GM23338 (cell line): Measurements from ENCODE around the gene SLC22A16. TPM values are rescaled to one million over a fixed set of nuclear protein-coding genes. Genes with fewer than 3 reads are reported as not detected.

Experiments
- ATAC-seq: fragments of 200-7000 bp; cut with Tn5 transposase; 3 replicates; pipeline ENCODE4 v1.9.1; 2020
- DNase-seq: peaks from one replicate; pipeline ENCODE4 v3.0.0-alpha.2; 2015; ENCODE audit warnings: low spot score
- H2AFZ ChIP-seq: fragments of 200-600 bp; sonication (generic); 2 replicates; pipeline ENCODE4 v1.8.0; 2016; ENCODE audit warnings: antibody characterized with exemption, mild to moderate bottlenecking, moderate library complexity
- H3F3A ChIP-seq: fragments of 200-600 bp; sonication (generic); replicated peaks from 2 replicates; pipeline ENCODE4 v1.8.0; 2017; ENCODE audit warnings: antibody characterized with exemption, mixed run types, low read depth
- H3K27ac ChIP-seq: fragments of 200-600 bp; sonication (generic); 2 replicates; pipeline ENCODE4 v1.6.1; 2016; ENCODE audit warnings: low read depth
- H3K27me3 ChIP-seq: fragments of 200-600 bp; sonication (generic); 2 replicates; pipeline ENCODE4 v1.8.0; 2016; ENCODE audit warnings: mild to moderate bottlenecking, mixed run types, moderate library complexity; ENCODE audit not compliant: insufficient read depth
- H3K36me3 ChIP-seq: fragments of 200-600 bp; sonication (generic); 2 replicates; pipeline ENCODE4 v1.8.0; 2016; ENCODE audit warnings: mild to moderate bottlenecking; ENCODE audit not compliant: insufficient read depth
- H3K4me1 ChIP-seq: fragments of 200-600 bp; sonication (generic); 2 replicates; pipeline ENCODE4 v1.8.0; 2016; ENCODE audit warnings: mild to moderate bottlenecking, moderate library complexity; ENCODE audit not compliant: insufficient read depth
- H3K4me2 ChIP-seq: fragments of 200-600 bp; sonication (generic); 2 replicates; pipeline ENCODE4 v1.7.1; 2017; ENCODE audit warnings: mixed run types
- H3K4me3 ChIP-seq: fragments of 200-600 bp; sonication (generic); 2 replicates; pipeline ENCODE4 v1.6.1; 2016; ENCODE audit warnings: mixed run types
- H3K79me2 ChIP-seq: fragments of 200-600 bp; sonication (generic); replicated peaks from 2 replicates; pipeline ENCODE4 v1.8.0; 2017; ENCODE audit warnings: mild to moderate bottlenecking; ENCODE audit not compliant: insufficient read depth
- H3K9me2 ChIP-seq: fragments of 200-600 bp; sonication (generic); 2 replicates; pipeline ENCODE4 v1.8.0; 2017; ENCODE audit not compliant: insufficient read depth
- H4K20me1 ChIP-seq: fragments of 200-600 bp; sonication (generic); replicated peaks from 2 replicates; pipeline ENCODE4 v1.8.0; 2017; ENCODE audit warnings: mild to moderate bottlenecking; ENCODE audit not compliant: insufficient read depth
- H3K27ac Mint-ChIP-seq: 2 replicates; pipeline ENCODE4 v1.8.0; 2020; ENCODE audit warnings: inconsistent platforms, mild to moderate bottlenecking, moderate library complexity, mixed read lengths
- H3K27me3 Mint-ChIP-seq: 3 replicates; pipeline ENCODE4 v1.8.0; 2022; ENCODE audit warnings: low read depth, mild to moderate bottlenecking, moderate library complexity, mixed read lengths, inconsistent platforms; ENCODE audit not compliant: insufficient read depth, poor library complexity
- H3K36me3 Mint-ChIP-seq: 3 replicates; pipeline ENCODE4 v1.8.0; 2021; ENCODE audit warnings: low read depth, mild to moderate bottlenecking, inconsistent platforms, moderate library complexity, mixed read lengths
- H3K4me1 Mint-ChIP-seq: 3 replicates; pipeline ENCODE4 v1.8.0; 2020; ENCODE audit warnings: mild to moderate bottlenecking, inconsistent platforms, mixed read lengths
- H3K4me3 Mint-ChIP-seq: 3 replicates; pipeline ENCODE4 v1.8.0; 2021; ENCODE audit warnings: moderate library complexity, mild to moderate bottlenecking, inconsistent platforms, mixed read lengths
- H3K9me3 Mint-ChIP-seq: 3 replicates; pipeline ENCODE4 v1.8.0; 2020; ENCODE audit warnings: moderate library complexity, mild to moderate bottlenecking, inconsistent platforms, mixed read lengths
- EZH2phosphoT487 ChIP-seq: fragments of 200-600 bp; sonication (generic); IDR thresholded peaks from one replicate; pipeline ENCODE4 v1.8.1; 2018; ENCODE audit warnings: antibody characterized with exemption; ENCODE audit not compliant: unreplicated experiment
- POLR2AphosphoS5 ChIP-seq: IDR thresholded peaks from 2 replicates; pipeline ENCODE4 v1.6.1; 2016; ENCODE audit warnings: antibody characterized with exemption, low read depth
- REST ChIP-seq: IDR thresholded peaks from one replicate; pipeline ENCODE4 v1.6.1; 2018; ENCODE audit warnings: antibody characterized with exemption; ENCODE audit not compliant: unreplicated experiment
- ZNF114 ChIP-seq: fragments of 250-450 bp; sonication (Bioruptor Pico); IDR thresholded peaks from 2 replicates; pipeline ENCODE4 v1.5.0; 2020; ENCODE audit warnings: mild to moderate bottlenecking, moderate library complexity
- ZNF462 ChIP-seq: fragments of 250-450 bp; sonication (Bioruptor Pico); IDR thresholded peaks from 2 replicates; pipeline ENCODE4 v1.5.0; 2020; ENCODE audit warnings: mild to moderate bottlenecking, moderate library complexity
- polyA plus RNA-seq: library from polyadenylated mRNA; unstranded; fragments of >200 nt; fragmentation: Nextera tagmentation; extraction: Ambion mirVana; gene quantifications from 2 replicates; pipeline ENCODE4 v1.2.1, GENCODE V29; 2016
- total RNA-seq: library from RNA; depleted of rRNA; stranded (reverse); fragments of >200 nt; shearing (Covaris generic); gene quantifications from 2 replicates; pipeline ENCODE4 v1.2.3, GENCODE V29; 2014
- TF ChIP-seq, protein P1 (sequence below): IDR thresholded peaks from 2 replicates; pipeline ENCODE4 v1.6.1; 2016; ENCODE audit warnings: antibody characterized with exemption
- TF ChIP-seq, protein P2 (sequence below), 2 experiments: fragments of 200-600 bp in 1 of 2; sonication (generic) in 1 of 2; conservative IDR thresholded peaks; 2 replicates each; pipeline versions ENCODE4 v1.5.1 to v1.6.1; 2016 to 2017; ENCODE audit warnings: antibody characterized with exemption in 2 of 2, low read depth in 2 of 2, mild to moderate bottlenecking in 2 of 2, moderate library complexity in 1 of 2

The SLC22A16 gene
- total and polyA plus RNA-seq, 2 experiments from 2014 or later = 0.37 to 0.42 TPM

DNA sequence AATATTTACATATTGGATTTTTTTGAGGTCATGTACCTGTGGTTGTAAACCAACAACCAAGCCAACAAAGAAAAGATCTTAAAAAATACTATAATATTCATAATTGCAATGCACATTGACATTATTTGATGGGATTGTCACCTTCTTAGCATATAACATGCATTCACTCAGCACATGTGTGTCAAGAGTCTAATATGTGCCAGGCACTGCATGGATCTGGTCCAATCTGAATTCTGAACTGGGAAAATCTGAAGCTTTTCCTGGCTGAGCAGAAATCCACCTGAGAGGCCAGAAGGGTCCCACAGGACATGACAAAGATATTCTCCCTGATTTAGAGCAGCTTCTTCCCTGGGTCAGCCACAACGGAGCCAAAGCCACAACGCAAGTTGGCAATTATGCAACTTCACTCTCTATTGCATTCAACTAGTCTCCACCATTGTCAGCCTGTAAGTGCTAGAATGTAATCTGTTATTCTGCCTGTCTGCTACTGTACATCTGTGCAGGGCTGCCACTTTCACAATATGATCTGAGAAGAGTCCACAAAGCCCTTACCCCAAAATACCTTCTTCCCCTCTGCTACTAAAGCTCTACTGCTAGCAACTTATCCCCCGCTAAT is 44.0 kb downstream of the SLC22A16 start:
- H4K20me1 ChIP-seq = no peaks in the 10 kb centered on the region
- Mint-ChIP-seq H3K36me3 (no peaks in the 10 kb centered on the region), H3K9me3 (peaks cover 5% of the 10 kb centered on the region; the same call in 2 of the 3 replicates), H3K27ac (no peak overlapping the region), H3K27me3 (peaks cover 5% of the 10 kb centered on the region), H3K4me1 (peaks cover 12% of the 10 kb centered on the region), H3K4me3 (no peak overlapping the region)
- no peaks in the 10 kb centered on the region; the same call in 1 of the 2 replicates for H3K4me1 ChIP-seq
- no peak overlapping the region for H3K27ac ChIP-seq
- no peaks in the 10 kb centered on the region for H3K27me3 ChIP-seq
- no peaks in the 10 kb centered on the region for H3K79me2 ChIP-seq
- ATAC-seq (no peak), DNase-seq (no peak)
- TF ChIP-seq POLR2AphosphoS5 (no peak), ZNF114 (CRISPR knock-in tag) (no peak), ZNF462 (no peak), EZH2phosphoT487 (no peak), REST (no peak)
- TF ChIP-seq, protein P1, sequence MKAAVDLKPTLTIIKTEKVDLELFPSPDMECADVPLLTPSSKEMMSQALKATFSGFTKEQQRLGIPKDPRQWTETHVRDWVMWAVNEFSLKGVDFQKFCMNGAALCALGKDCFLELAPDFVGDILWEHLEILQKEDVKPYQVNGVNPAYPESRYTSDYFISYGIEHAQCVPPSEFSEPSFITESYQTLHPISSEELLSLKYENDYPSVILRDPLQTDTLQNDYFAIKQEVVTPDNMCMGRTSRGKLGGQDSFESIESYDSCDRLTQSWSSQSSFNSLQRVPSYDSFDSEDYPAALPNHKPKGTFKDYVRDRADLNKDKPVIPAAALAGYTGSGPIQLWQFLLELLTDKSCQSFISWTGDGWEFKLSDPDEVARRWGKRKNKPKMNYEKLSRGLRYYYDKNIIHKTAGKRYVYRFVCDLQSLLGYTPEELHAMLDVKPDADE = no peak
- TF ChIP-seq, protein P2, sequence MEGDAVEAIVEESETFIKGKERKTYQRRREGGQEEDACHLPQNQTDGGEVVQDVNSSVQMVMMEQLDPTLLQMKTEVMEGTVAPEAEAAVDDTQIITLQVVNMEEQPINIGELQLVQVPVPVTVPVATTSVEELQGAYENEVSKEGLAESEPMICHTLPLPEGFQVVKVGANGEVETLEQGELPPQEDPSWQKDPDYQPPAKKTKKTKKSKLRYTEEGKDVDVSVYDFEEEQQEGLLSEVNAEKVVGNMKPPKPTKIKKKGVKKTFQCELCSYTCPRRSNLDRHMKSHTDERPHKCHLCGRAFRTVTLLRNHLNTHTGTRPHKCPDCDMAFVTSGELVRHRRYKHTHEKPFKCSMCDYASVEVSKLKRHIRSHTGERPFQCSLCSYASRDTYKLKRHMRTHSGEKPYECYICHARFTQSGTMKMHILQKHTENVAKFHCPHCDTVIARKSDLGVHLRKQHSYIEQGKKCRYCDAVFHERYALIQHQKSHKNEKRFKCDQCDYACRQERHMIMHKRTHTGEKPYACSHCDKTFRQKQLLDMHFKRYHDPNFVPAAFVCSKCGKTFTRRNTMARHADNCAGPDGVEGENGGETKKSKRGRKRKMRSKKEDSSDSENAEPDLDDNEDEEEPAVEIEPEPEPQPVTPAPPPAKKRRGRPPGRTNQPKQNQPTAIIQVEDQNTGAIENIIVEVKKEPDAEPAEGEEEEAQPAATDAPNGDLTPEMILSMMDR (conservative IDR thresholded peaks at IDR 0.05; ENCODE audit: low read depth in 2 of 2) = no peak
- H2AFZ ChIP-seq = no peak overlapping the region
- no peak overlapping the region for H3K4me2 ChIP-seq
- H3K9me2 ChIP-seq = no peaks in the 10 kb centered on the region
- no peak overlapping the region for H3K4me3 ChIP-seq
- no peaks in the 10 kb centered on the region for H3F3A ChIP-seq
- no peaks in the 10 kb centered on the region for H3K36me3 ChIP-seq
